ENCODE data around the gene BIRC6.
"Not testable (repeated sequence)": the region's sequence is repeated elsewhere in the genome, so short reads cannot be mapped to it uniquely, and the experiment has no call there.

Gene BIRC6

DNA sequence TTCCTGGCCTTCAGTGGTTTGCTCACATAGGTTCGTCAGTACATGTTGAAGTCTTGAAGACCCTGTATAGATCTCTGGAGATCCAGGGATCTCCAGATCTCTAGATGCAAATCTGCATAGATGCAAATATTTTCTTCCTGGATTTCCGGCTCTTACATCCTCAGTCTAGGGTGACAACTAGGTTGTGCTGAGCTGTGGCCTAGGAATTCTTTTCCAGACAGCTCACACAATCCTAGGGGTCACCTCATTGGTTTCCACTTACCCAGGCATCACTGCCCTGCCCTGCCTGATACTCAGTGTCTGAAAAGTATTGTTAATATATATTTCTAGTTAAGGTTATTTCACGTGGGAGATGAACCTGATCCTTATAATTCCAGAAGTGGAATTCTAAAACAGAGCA, 165.9 kb downstream of the BIRC6 start:
- DNase-seq = no peak

DNA sequence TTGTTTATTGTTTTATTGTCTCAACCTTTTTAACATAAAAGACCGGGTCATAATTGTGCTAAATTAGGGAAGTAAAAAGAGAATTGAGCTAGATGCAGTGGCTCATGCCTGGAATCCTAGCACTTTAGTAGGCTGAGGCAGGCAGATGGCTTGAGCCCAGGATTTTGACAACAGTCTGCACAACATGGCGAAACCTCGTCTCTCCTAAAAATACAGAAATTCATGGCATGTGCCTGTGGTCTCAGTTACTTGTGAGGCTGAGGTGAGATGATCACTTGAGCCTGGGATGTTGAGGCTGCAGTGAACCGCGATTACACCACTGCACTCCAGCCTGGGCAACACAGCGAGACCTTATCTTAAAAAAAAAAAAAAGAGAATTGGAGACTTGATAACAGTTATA, 166.9 kb downstream of the BIRC6 start:
- no peak for DNase-seq

DNA sequence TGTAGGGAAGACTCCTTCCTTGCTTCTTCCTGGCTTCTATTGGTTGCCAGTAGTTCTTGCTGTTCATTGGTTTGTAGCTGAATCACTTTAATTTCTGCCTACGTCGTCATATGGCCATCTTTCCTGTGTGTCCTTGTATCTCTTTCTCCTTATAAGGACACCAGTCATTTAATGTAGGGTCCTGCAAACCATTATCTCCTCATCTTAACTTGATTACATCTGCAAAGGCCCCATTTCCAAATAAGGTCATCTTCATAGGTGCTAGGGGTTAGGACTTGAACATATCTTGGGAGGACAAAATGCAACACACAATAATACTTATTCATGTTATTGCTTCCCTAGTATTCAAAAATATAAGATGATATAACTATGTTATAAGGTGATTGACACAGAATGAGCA, 175.5 kb downstream of the BIRC6 start:
- no peak for DNase-seq

DNA sequence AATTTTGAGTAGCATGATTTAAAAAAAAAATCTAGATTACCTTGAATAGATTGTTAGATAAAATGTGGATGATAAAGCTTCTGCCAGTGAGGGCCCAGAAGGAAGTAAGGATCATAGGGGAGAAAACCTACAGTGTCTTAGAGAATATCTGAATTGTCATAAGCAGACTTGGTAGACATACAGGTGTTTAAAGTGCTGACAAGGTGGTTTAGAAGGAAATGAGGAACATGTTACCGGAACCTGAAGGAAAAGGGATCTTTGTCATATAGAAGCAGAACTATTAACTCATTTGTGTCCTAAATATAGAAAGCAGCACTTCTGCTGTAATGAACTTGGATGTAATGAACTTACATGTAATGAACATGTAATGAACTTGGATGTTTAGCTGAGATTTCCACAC, 176.1 kb downstream of the BIRC6 start:
- no peak for DNase-seq

DNA sequence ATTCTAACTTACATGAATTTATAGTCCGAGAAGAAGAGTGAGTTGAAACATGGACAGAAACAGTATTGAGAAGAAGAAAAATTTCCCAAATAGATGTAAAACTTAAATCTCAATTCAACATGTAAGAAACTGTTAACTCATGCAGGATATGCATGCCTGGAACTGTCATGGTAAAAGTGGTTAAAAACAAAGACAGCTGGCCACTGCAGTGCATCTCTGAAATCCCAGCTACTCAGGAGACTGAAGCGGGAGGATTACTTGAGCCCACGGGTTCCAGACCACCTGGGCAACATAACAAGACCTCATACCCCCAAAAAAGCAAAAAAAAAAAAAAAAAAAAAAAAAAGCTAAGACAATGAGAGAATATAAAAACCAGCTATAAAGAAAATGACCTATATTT, 178.0 kb downstream of the BIRC6 start:
- no peak for DNase-seq

DNA sequence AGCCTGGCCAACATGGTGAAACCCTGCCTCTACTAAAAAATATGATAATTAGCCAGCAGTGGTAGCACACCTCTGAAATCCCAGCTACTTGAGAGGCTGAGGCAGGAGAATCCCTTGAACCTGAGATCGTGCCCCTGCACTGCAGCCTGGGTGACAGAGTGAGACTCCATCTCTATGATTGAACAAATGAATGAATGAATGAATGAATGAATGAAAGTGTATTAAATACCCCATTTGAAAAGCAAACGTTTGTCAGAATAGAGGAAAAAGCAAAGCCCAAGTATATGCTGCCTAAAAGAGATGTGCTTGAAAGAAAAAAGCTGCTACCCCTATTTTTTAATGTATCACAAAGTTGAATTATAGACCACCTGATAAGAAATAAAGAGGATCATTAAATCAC, 181.9 kb downstream of the BIRC6 start:
- DNase-seq = no peak

DNA sequence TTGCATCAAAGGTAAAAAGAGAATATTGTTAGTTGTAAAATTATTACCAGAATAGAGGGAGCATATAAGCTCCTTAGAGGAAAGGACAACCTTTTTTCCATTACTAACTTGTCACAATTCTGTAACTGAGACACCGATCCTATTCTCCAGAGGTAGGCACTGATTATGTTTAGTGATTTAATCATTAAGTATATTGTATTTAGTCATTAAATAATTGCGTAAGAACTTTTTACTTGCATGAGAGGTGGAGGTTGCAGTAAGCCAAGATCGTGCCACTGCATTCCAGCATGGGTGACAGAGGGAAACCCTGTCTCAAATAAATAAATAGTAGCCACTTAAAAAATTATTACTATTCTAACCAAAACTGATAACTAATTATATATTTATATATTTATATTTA, 195.7 kb downstream of the BIRC6 start:
- not testable (repeated sequence) for DNase-seq

DNA sequence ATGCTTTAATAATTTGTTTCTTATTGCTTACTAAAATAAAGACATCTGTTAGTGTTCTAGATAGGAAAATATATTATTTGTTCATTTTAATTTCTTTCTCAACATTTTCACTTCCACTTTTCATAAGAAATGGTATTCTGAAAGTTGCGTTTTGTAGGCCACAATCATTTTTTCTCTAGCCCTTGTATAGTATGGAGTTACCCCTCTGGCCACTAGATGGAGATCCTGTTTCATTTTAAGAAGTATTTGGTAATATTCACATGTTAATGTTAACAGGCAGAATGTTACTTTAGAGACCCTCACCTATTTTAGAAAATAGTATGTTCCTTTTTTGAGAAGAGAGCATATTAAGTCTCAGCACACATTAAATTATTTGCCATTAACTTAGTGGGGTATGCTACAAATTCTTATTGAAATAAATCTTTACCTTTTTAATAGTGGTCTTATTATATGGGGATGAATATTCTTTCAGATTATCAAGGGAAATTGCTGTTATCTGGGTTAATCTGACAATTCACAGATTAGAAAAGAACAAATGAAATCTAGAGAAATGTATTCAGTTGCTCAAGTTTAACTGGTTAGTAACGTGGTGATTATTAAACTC, 197.1 kb downstream of the BIRC6 start:
- no peak for DNase-seq

DNA sequence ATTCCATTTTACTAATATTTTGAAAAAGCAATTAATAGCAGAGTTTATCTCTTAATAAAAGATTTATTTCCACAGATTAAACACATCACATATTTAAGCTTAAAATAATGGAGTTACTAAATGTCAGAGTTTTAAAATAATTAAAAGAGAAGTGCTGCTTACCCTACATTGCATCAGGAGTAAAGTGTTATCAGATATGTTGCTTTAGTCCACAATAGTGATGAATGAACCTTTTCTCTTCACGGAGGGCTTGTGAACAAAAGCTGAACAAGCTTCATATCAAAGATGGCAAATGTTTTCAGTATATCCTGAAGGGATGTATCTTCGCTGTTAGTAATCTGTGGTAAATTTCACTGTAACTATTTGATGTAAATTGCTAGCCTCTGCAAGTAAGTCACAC, 201.7 kb downstream of the BIRC6 start:
- DNase-seq = no peak

DNA sequence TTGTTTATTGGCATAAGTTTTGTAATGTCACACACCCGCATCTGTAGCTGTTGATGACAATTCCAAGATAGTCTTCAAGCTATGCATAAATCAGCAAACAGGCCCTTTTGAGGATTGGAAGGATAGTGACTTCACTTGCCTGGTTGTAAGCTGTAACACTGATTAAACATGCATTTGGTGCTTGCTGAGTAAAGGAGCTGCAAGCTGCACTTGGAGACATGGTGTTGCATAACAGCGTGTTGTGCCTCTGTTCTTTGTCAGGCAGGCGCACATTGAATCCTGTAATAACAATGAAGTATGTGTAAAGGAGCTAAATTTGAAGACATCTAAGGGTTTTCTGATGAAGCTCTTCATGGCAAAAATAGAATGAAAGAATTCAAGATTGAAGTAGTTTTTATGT, 202.3 kb downstream of the BIRC6 start:
- DNase-seq = no peak

DNA sequence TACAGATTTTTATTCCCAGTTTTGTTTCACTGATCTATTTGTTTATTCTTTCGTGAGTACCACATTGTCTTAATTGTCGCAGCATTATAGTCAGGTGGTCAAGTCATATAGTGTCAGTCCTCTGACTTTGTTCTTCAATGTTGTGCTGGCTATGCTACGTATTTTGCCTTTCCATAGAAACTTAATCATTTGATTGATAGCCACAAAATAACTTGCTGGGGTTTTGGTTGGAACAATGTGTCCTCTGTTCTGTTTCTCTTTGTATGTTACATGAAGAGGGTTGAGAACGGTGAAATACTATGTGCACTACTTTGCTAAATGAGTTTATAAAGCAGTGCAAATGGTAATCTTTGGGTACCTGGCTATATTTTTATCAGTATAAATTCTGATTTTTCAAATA, 206.1 kb downstream of the BIRC6 start:
- DNase-seq = no peak

DNA sequence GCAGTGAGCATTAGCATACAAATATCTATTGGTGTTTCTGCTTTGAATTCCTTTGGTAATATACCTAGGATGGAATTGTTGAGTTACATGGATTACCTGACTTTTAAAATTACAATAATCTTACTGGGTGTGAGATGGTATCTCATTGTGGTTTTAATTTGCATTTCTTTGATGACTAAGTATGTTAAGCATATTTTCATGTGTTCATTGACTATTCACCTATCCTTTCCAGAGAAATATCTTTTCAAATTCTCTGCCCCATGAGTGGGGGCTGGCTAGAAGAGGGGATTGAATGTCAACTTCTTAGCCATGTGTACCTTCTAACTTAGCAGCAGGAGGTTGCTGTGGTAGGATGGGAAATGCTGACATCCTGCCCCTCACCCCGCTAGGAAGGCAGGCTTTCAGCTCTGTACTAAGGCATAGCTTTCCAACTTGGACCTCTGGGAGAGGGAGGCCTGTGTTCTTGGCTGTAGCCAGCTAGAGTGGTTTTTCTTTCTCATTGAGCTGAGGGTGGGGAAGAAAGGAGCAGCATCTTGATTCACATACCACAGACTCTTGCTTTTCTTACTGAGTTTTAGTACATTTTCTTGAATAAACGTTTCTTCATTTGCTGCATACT, 207.7 kb downstream of the BIRC6 start:
- DNase-seq = no peak

DNA sequence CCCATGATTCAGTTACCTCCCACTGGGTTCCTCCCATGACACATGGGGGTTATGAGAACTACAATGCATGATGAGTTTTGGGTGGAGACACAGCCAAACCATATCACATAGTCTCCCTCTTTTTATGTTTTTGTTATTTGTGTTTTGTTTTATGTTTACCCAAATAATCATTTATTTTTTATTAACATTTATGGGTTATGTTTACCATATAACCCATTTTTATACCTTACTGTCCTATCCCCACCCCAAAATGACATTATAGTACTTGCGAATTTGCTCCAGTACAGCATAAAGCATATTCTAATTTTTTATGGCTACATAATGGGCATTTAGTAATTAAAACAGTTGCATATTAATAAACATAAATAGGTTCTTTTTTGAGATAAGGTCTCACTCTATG, 209.1 kb downstream of the BIRC6 start:
- no peak for DNase-seq

DNA sequence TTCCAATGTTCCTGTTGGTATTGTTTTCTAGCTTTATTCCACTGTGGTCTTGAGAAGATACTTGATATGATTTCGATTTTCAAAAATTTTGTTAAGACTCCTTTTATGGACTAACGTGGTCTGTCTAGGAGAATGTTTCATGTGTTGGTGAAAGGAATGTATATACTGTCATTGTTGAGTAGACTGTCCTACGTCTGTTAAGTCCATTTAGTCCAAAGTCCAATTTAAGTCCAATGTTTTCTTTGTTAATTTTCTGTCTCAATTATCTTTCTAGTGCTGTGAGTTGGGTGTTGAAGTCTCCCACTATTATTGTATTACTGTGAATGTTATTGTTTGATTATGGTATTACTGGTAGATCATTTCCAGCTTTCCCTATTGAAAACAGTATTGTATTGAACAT, 215.2 kb downstream of the BIRC6 start:
- no peak for DNase-seq

DNA sequence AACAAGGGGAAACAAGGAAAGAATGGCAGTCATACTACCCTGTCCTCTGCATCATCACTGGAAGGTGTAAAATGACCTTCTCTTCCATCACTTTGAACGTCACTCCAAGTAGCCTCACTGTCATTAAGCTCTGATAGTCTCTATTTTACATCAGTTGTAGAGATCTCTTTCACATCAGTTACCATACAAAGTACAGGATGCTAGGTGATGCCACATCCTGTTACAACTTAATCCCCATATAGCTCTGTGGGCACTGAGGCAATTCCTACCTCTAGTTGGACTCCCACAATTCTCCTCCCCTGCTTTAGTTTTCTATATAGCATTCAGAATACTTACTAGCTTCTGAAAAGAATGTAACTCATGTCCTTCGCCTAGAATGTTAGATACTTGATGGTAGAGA, 215.9 kb downstream of the BIRC6 start:
- DNase-seq = no peak

DNA sequence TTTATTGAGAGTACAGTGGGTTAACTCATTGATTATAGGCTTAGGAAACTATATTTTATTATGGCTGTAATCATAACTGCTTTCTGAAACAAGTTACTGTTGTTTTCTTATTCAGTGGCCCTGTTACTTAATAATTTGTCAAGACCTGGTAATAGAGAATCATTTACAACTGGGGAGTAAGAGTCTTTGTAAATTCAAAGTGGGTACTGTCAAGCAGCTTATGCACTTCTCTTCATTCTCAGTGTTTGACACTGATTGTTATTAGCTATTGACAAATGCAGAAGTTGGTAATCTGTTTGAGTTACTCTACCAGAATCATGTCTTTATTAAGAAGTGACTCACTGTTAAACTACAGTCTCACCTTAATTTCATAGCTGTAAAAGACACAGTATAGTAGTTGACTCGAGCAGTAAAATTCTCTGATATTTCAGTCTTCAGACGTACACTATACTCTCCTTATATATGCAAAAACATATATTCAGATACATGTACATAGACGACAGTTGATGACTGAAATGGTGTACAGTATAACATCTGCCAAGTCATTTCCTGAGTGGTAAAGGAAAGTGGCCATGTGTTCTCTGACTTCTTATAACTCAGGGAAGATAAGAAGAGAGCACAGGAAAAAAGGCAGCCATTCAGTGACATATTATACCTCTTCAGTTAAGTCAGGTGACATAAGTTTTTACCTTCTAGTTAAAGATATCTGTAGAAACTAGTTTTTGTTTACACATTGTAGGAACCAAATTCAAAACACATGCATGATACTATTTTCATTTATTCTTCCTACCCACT, 235.0 kb downstream of the BIRC6 start:
- no peak for DNase-seq

DNA sequence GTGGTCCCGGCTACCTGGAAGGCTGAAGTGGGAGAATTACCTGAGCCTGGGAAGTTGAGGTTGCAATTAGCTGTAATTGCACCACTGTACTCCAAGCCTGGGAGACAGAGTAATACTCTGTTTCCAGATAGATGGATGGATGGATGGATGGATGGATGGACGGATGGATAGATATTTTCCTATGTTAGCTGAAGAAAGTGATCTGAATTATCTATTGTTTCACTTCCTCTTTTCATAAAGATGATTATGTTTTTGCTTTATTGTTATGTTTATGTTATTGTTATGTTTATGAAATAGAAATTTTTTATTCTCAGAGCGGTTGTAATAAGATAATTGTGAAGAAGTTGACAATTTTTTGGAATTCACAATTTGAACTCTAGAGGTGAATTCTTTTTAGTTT, 237.8 kb downstream of the BIRC6 start:
- no peak for DNase-seq

DNA sequence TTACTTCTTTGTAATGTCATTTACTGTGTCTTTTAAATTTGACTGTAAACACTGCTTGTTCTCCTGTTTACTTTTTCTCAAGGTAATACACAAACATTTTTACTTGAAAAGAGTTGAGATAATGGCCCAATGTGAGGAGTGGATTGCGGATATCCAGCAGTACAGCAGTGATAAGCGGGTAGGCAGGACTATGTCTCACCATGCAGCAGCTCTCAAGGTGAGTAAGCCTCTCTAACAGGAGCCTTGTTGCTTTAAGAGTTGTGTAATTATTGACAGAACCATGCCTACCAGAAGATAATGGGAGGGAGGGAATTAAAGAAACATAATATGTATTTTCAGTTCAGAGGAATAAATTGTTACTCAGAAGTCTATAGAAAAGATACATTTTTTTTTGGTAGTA, 254.5 kb downstream of the BIRC6 start:
- DNase-seq = no peak

DNA sequence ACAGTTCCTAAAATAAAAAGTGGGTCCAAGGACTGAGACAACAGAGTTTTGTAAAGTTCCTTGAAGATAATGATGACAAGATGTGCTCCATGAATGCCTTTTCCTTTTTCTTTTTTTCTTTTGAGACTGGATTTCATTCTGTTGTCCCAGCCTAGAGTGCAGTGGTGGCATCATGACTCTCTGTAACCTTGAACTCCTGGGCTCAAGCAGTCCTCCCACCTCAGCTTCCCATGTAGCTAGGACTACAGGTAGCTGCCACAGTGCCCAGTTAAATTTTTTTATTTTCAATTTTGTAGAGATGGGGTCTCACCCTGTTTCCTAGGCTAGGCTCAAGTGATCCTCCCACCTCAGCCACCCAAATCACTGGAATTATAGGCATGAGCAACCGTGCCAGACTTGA, 254.9 kb downstream of the BIRC6 start:
- DNase-seq = no peak

DNA sequence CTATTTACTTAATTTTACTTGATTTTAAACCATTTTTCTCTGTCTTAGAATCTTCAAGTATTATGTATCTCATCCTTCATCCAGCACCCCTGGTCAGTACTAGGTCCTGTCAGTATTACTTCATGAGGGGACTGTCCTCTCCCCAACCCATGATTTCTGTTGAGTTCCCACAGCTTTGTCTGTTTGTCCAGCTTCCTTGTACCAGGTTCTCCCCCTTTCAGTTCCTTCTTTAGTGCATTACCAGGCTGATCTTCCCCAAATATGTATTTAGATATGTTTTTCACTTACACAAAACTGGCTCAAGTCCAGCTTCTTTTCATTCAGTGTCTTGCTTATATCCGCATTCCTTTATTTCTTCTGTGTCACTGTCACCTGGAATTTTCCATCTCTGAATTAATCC, 257.3 kb downstream of the BIRC6 start:
- no peak for DNase-seq

DNA sequence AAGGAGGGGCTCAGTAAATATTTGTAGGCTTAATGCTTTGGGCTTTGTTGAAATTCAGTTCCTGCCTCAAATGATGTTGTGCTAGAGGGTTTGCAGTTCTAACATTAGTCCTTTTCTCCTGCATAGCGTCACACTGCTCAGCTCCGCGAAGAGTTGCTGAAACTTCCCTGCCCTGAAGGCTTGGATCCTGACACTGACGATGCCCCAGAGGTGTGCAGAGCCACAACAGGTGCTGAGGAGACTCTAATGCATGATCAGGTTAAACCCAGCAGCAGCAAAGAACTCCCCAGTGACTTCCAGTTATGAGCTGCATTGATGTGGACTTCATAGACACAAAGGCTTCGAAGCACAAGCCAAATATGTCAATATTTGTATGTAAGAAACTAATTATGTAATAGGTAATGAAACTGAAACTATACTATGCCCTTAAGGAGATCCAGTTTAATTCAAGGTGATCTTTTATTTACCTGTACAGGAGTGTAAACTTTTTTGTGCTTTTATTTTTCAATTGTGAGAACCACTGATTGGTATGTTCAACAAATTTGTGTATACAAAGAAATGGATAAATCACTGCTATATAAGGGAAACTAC, 260.9 kb downstream of the BIRC6 start:
- DNase-seq = no peak

DNA sequence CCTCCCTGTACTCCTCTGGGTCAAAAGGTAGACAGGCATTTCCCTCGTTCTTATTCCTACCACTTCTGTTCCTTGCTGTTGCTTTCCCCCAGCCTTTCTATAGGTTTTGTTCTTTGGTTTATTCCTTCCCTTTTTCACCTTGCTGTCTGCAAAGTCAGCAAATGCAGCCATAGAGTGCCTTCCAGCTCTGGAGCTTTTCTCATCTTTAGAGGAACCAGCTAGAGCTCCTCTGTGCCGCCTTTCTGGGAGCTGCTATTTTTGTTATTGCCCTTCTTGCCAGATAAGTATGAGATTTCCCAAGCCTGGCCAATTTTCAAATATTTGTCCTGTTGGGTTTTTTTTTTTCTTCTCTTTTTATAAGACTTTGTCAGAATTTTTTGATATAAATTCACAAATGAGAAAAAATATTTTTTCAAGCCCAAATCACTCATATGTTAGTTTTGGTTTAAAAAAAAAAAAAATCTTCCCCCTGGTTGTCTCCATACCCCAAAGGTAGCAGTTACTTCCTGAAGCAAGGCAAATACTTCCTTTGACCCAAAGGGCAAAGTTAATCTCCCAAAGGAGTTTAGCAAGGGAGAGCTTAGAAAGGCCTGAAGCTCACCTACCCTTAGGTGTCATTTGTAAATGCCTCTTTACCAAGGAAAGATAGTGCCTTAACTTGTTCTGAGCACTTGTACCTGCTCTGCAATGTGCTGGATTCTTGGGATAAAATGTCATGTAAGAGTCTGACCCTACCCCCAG, 265.9 kb downstream of the BIRC6 start:
- DNase-seq = no peak

DNA sequence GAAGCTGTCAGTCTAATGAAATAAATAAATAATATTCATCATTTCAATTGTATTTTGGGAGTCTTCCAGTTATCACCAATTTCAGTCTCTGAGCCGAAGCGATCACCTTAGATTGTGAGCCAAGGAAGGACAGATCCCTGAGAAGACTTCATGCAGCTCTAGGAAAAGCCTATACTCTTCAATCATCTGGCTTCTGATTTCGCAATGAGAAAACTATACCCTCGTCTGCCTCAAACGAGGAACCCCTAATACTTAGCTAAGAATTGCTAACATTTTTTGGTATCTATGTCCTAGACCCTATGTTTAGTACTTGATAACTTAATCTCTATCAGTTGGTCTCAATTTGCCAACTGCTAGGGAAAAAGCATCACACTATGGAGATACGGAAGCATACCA, 266.5 kb downstream of the BIRC6 start:
- no peak for DNase-seq

DNA sequence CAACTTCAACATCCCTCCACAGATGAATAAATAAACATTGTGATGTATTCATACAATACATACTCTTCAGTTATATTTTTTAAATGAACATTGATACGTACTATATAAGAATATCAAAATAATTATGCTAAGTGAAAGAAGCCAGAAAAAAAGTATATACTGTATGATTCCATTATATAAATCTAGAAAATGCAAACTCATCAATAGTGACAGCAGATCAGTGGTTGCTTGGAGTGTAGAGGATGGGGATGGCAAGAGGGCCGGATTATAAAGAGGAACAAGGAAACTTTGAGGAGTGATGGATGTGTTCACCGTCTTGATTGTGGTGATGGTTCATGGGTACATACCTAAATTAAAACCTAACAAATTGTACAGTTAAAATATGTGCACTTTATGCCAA, 268.0 kb downstream of the BIRC6 start:
- no peak for DNase-seq

Data from NCI-H1092 (cell line).